Measurements from ENCODE around the gene ROBO1. TPM values are rescaled to one million over a fixed set of nuclear protein-coding genes. Genes with fewer than 3 reads are reported as not detected.

ROBO1 gene
- total and polyA plus RNA-seq, 2 donors (not counting 1 experiment from before 2014, with no cell fraction given), result 0.27 to 3.2 TPM

- no peak overlapping the region for H3K4me3 Mint-ChIP-seq
- H3K27me3 Mint-ChIP-seq, result no peaks in the 10 kb centered on the region
- H3K4me3 ChIP-seq (ENCODE audit: control extremely low read depth in 1 of 5, extremely low read depth in 1 of 5, insufficient read depth in 1 of 5, low read depth in 2 of 5, low read length in 4 of 5), result no peak overlapping the region
- no peaks in the 10 kb centered on the region for H3K9me3 Mint-ChIP-seq (ENCODE audit: insufficient read depth)
- H2AFZ ChIP-seq (ENCODE audit: insufficient read depth, low read depth, low read length, poor library complexity, severe bottlenecking), result no peak overlapping the region
- H3K79me2 ChIP-seq (ENCODE audit: control insufficient read depth, insufficient read depth, low read length), result no peaks in the 10 kb centered on the region
- DNase-seq (no peak), ATAC-seq (ENCODE audit: low read depth) (no peak)
- intact Hi-C loops (cut with micrococcal nuclease), result no loop called here
- TF ChIP-seq EZH2 (IDR thresholded peaks at IDR 0.05; ENCODE audit: borderline replicate concordance, insufficient read depth, low read depth, low read length, poor library complexity, severe bottlenecking) (no peak), CTCF (IDR thresholded peaks at IDR 0.05) (no peak)
- H3K9me3 ChIP-seq (ENCODE audit: control extremely low read depth in 1 of 3, control insufficient read depth in 2 of 3, insufficient read depth in 1 of 3, low read length in 2 of 3), result no peaks in the 10 kb centered on the region
- H3K9ac ChIP-seq (ENCODE audit: low read length), result no peak overlapping the region
- H3K27me3 ChIP-seq (replicated peaks in 1 of 4; ENCODE audit: control extremely low read depth in 1 of 4, control insufficient read depth in 3 of 4, insufficient read depth in 4 of 4, low read length in 3 of 4), result no peaks in the 10 kb centered on the region
- no peaks in the 10 kb centered on the region for H4K20me1 ChIP-seq (ENCODE audit: control insufficient read depth, insufficient read depth, low read length, poor library complexity, severe bottlenecking)
- no peaks in the 10 kb centered on the region for H3K36me3 ChIP-seq (replicated peaks in 1 of 2; ENCODE audit: control extremely low read depth in 1 of 2, control insufficient read depth in 1 of 2, extremely low read depth in 1 of 2, insufficient read depth in 2 of 2, low read length in 1 of 2)
- WGBS (ENCODE audit: insufficient coverage), result no CpG with 5 or more reads among the region's 1 CpG
- no peaks in the 10 kb centered on the region for H3K4me1 ChIP-seq (ENCODE audit: control insufficient read depth in 2 of 2, insufficient read depth in 2 of 2, low read length in 2 of 2)
- no peak overlapping the region for H3K27ac ChIP-seq (ENCODE audit: low read length in 2 of 2)
- H3K4me2 ChIP-seq (replicated peaks; ENCODE audit: low read depth, low read length, poor library complexity, severe bottlenecking), result no peak overlapping the region
- no peak overlapping the region for H3K27ac Mint-ChIP-seq
- ChIA-PET POLR2A (no interaction called here), CTCF (no interaction called here)
- no peaks in the 10 kb centered on the region for H3K4me1 Mint-ChIP-seq
Measured at GRCh38 chr3:78742491-78742890, 1025.3 kb downstream of the ROBO1 start.

DNA sequence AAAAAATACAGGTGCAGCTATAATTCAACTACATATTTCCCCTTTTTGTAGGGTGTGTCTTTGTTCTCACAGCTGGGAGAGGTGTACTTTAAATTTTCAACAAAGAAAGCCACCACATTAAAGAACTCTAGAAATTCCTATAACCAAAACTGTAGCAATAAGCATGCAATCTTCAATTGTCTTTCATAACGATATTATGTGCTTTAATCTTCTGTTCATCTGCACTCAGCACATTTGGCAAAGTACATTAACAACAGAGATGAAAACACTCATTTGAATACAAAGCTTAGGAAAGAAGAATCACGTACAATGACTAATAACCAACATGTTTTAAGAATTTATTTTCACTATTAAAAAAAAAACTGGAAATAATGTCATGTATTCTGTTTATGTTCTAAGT, 1025.8 kb downstream of the ROBO1 start:
- ChIA-PET CTCF (no interaction called here), POLR2A (no interaction called here)
- H3K27ac ChIP-seq (ENCODE audit: low read length in 2 of 2), result no peak overlapping the region
- no peaks in the 10 kb centered on the region for H3K4me1 ChIP-seq (ENCODE audit: control insufficient read depth in 2 of 2, insufficient read depth in 2 of 2, low read length in 2 of 2)
- no peaks in the 10 kb centered on the region for H3K27me3 Mint-ChIP-seq
- ATAC-seq (ENCODE audit: low read depth) (no peak), DNase-seq (no peak)
- H3K79me2 ChIP-seq (ENCODE audit: control insufficient read depth, insufficient read depth, low read length), result no peaks in the 10 kb centered on the region
- H3K27ac Mint-ChIP-seq, result no peak overlapping the region
- no peak overlapping the region for H2AFZ ChIP-seq (ENCODE audit: insufficient read depth, low read depth, low read length, poor library complexity, severe bottlenecking)
- TF ChIP-seq EZH2 (IDR thresholded peaks at IDR 0.05; ENCODE audit: borderline replicate concordance, insufficient read depth, low read depth, low read length, poor library complexity, severe bottlenecking), result no peak
- TF ChIP-seq CTCF (IDR thresholded peaks at IDR 0.05), result no peak
- no peak overlapping the region for H3K4me2 ChIP-seq (replicated peaks; ENCODE audit: low read depth, low read length, poor library complexity, severe bottlenecking)
- no peaks in the 10 kb centered on the region for H3K4me1 Mint-ChIP-seq
- no peaks in the 10 kb centered on the region for H3K9me3 Mint-ChIP-seq (ENCODE audit: insufficient read depth)
- no peaks in the 10 kb centered on the region for H3K9me3 ChIP-seq (ENCODE audit: control extremely low read depth in 1 of 3, control insufficient read depth in 2 of 3, insufficient read depth in 1 of 3, low read length in 2 of 3)
- H4K20me1 ChIP-seq (ENCODE audit: control insufficient read depth, insufficient read depth, low read length, poor library complexity, severe bottlenecking), result no peaks in the 10 kb centered on the region
- H3K27me3 ChIP-seq (replicated peaks in 1 of 4; ENCODE audit: control extremely low read depth in 1 of 4, control insufficient read depth in 3 of 4, insufficient read depth in 4 of 4, low read length in 3 of 4), result no peaks in the 10 kb centered on the region
- H3K9ac ChIP-seq (ENCODE audit: low read length), result no peak overlapping the region
- no peak overlapping the region for H3K4me3 ChIP-seq (ENCODE audit: control extremely low read depth in 1 of 5, extremely low read depth in 1 of 5, insufficient read depth in 1 of 5, low read depth in 2 of 5, low read length in 4 of 5)
- WGBS (ENCODE audit: insufficient coverage), result 100% methylated on average over 1 of the region's 2 CpGs
- H3K36me3 ChIP-seq (replicated peaks in 1 of 2; ENCODE audit: control extremely low read depth in 1 of 2, control insufficient read depth in 1 of 2, extremely low read depth in 1 of 2, insufficient read depth in 2 of 2, low read length in 1 of 2), result no peaks in the 10 kb centered on the region
- intact Hi-C loops (cut with micrococcal nuclease), result no loop called here
- no peak overlapping the region for H3K4me3 Mint-ChIP-seq

Data from B cell (primary cell).